HG03025 (cell line): ENCODE results near the gene UBL4A.

ENCODE experiments used
- ATAC-seq: cut with Tn5 transposase; IDR thresholded peaks from one replicate; pipeline ENCODE4 v1.9.1; 2021; ENCODE audit warnings: mild to moderate bottlenecking, moderate library complexity; ENCODE audit not compliant: unreplicated experiment, low FRiP score

The UBL4A gene

DNA sequence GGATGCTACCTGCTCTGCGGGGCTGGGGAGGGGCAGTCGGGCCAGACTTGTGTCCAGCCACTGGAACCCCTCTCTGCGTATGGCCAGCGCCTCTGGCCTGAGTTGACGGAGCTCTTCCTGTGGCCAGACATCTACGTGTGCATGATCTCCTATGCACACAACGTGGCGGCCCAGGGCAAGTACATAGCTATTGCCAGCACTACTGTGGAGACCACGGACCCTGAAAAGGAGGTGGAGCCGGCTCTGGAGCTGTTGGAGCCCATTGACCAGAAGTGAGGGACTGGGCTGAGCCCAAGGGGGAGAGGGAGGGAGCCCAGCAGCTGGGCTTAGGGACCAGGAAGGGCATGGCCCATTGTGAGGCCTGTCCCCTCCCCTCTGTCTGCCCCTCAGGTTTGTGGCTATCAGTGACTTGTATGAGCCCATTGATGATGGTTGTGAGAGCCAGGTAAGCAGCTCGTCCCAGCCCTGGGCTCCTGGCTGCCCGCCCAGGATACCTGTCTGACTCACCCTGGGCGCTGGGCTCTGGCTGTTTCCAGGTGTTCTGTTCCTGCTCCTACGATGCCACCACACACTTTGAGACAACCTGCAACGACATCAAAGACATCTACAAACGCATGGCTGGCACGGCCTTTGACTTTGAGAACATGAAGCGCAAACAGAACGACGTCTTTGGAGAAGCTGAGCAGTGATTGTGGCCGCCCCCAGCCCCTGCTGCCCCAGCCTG, 44.3 kb downstream of the UBL4A start:
- no peak for ATAC-seq

DNA sequence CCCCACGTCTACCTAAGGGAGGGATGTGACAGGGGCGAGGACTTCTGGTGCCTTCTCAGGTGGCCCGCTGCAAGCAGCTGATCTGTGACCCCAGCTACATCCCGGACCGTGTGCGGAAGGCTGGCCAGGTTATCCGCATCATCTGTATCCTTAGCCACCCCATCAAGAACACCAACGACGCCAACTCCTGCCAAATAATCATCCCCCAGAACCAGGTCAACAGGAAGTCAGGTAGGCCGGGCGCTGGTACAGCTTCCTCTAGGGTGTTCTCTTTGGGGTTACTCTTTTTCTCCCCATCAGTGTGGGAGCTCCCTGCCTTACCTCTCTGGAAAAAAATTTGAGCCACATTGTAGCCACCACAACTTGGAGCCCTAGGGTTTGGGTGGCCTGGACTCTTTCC, 44.9 kb downstream of the UBL4A start:
- ATAC-seq: no peak

DNA sequence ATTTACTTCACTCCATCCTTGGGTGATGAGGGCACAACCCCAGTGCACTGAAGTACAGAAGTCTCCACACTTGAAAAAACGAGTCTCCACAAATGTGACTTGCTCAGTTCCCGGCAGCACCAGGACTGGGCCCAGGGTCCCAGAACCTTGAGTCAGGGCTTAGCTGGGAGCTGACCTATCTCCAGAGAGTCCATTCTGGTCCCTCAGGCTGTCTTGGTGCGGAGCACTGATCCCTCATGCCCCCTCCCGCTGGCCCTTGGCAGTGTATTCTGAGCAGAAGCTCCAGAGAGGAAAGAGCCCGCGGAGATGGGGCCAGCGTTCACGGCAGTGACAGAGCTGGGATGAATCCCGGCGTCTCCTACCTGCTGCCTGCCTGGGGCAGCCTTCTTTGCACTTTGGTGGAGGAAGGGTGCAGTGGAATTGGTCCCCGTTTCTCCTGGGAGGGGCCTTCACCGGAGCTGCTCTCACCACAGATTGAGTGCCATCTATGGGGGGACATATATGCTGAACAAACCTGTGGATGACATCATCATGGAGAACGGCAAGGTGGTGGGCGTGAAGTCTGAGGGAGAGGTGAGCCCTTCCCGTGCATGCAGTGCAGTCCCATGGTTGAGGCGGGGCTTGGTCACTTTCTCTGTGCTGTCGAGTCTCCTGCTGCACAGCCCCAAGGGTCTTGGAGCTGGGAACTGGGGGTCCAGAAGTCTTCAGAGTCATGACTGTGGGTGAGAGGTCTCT, 45.6 kb downstream of the UBL4A start:
- no peak for ATAC-seq

DNA sequence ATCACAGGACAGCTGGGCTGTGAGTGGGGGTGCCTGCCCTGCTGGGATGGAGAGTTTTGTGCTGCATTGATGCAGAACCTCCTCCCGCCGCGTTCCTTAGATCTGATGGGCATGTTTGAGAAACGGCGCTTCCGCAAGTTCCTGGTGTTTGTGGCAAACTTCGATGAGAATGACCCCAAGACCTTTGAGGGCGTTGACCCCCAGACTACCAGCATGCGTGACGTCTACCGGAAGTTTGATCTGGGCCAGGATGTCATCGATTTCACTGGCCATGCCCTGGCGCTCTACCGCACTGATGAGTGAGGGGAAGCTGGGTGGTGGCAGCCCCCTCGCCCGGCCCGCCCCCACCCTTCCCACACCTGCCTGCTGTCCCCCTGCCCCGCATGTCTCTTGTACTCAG, 46.6 kb downstream of the UBL4A start:
- no peak for ATAC-seq

DNA sequence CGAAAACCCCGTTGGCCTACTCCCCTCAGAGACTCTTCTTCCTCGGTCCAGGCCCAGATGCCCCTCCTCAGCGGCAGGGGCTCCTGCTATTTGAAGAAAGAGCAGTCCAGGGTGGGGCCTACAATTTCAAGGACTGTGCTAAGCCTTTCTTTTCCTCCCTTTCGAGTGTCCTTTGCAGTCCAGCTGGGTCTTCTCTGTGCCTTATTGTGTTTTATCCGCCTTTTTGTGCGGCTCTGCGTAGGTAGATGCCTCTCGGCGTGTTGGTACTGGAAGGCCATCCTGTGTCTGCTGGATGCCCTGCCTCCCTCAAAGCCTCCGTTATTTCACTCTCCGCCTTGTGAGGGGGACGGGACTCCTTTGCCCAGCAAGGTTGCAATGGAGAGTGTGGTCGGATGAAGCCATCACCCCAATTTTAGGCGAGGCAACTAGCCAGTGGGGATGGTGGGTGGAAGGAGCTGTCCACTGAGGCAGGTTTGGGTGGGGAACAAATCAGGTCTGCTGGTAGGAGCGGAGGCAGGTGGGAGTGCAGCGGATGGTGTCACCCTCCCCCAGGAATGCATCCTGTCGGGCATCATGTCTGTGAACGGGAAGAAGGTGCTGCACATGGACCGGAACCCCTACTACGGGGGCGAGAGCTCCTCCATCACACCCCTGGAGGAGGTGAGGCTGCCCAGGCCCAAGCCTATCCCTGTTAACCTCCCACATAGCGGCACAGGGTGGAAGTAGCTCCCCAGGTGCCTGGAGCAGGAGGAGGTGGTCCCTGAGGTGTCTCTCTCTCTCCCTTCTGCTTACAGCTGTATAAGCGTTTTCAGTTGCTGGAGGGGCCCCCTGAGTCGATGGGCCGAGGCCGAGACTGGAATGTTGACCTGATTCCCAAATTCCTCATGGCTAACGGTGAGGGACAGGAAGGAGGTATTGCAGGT, 48.2 kb downstream of the UBL4A start:
- ATAC-seq: no peak

DNA sequence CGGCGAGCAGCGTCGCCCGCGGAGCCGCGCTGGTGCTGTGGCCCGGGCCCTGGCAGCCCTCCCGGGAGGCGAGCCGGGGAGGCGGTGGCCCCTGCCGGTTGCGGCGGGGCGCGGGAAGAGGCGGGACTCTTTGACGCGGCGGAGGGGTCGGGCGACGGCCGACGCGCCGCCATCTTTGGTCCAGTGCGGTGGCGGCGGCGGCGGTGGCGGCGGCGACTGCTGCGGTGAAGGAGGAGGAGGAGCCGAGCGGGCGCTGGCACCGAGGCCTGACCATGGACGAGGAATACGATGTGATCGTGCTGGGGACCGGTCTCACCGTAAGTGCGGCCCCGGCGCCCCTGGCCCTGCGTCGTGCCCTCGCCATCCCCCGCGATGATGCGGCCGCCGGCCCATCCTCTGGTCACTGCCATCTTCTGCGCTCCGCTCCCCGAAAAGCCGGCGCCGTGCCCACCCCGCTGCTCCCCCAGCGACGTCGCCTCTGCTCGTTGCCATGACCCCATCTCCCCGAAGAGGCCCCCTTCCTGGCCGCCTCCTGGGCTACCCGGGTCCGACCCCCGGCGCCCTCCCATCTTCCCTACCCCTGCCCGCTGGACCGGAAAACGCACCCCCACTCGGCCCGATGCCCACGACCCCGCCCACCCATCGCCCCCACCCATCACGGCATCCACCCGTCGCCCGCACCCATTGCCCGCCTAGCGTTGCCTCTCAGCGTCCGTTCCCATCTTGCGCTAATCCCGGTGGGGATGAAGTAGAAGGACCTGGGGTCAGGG, 49.2 kb downstream of the UBL4A start, which contains the start of gene GDI1:
Gene GDI1 (plus strand): TSS at position 172 of the 770 bp plus-strand sequence. CDS start 101 bp downstream, at position 273.
- ATAC-seq: no peak

DNA sequence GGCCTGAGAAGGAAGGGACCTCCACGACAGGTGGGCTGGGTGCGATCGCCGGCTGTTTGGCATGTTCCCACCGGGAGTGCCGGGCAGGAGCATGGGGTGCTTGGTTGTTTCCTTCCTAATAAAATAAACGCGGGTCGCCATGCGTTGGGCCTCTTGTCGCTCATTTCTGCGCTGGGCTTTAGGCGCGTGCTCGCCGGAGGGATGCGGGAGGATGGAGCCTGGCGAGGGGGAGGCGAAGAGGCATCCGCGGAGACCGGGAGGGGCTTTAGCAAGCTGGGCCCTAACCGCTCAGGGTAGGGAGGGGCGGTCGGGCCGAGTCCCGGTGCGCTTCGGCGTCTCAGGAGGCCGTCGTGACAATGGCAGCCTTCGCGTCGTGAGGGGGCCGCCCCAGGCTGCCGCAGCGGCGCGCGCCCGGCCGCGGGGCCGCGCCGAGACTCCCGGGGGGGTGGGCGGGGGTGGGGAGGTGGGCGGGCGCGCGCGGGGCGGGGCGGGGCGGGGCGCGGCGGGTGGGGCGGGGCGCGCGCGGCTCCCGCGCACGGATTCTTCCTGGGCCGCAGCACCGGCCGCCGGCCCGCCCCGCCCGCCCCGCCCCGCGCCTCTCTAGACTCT, 49.9 kb downstream of the UBL4A start:
- no peak for ATAC-seq

DNA sequence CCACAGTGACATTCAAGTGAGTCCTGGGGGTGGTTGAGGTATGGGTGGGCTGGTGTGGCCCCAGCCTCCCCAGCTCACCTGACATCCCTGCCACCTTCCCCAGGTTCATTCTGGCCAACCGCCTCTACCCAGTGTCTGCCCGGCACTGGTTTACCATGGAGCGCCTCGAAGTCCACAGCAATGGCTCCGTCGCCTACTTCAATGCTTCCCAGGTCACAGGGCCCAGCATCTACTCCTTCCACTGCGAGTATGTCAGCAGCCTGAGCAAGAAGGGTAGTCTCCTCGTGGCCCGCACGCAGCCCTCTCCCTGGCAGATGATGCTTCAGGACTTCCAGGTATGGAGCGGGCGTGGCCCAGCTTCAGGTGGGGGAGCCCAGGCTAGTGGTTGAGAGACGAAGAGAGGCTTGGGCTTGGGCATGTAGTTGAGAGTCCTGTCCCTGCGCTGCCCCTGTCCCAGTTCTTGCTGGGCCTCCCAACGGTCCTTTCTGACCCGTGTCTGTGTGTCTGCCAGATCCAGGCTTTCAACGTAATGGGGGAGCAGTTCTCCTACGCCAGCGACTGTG, 51.2 kb downstream of the UBL4A start:
- ATAC-seq: no peak

DNA sequence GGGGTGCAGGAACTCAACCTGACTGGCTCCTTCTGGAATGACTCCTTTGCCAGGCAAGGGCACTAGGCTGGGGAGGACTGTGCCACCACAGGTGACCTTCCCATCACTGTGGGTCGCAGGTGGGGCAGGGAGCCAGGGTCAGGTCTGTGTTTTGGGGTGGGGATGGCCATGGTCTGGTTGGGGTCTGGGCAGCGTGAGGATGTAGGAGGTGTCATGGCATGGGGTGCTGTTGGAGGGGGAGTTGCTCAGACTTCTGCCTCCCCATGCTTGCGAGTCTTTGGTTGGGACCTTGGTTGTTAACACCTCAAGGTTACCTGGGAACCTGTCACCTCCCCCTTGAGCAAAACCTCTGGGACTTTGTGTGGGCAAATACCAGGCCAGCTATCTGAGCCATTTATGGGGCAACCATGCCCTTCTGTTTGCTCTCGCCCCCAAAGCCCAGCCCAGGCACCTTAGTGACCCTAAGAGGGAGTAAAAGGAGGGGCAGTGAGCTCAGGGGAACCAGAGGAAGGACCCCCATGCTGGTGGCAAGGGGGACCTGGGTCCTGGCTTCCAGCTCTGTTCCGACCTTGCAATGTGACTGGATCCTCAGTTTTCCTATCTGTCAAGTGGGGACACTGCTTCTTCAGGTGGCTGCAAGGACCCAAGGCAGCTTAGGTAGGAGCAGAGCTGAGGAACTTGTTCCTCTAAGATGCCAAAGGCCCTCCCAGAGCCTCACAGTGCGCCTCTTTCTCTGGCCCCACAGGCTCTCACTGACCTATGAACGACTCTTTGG, 51.8 kb downstream of the UBL4A start:
- ATAC-seq: no peak
